CD4-positive, alpha-beta T cell treated with Interleukin-10 for 1 hour (primary cell): Measurements from ENCODE around the gene UCKL1.

Source experiments
- DNase-seq: peaks from one replicate; pipeline ENCODE4 v3.0.0-alpha.2; 2020

The UCKL1 gene

GRCh38 chr20:63958964-63959698 is 2.9 kb upstream of the UCKL1 start:
- no peak for DNase-seq

- DNase-seq = no peak
Measured at GRCh38 chr20:63958471-63958870, 2.3 kb upstream of the UCKL1 start.

GRCh38 chr20:63957690-63958441 is 1.6 kb upstream of the UCKL1 start:
- no peak for DNase-seq

- DNase-seq = peak; percentile 58
Measured at GRCh38 chr20:63957004-63957689, 931 bp upstream of the UCKL1 start.

- DNase-seq = no peak
Measured at GRCh38 chr20:63956664-63957003, 418 bp upstream of the UCKL1 start.

GRCh38 chr20:63955281-63955826 is 862 bp downstream of the UCKL1 start:
- DNase-seq = peak; percentile 47

GRCh38 chr20:63953764-63954429 is 2.3 kb downstream of the UCKL1 start:
- no peak for DNase-seq

GRCh38 chr20:63952769-63953168 is 3.4 kb downstream of the UCKL1 start:
- DNase-seq = no peak

GRCh38 chr20:63952210-63952535 is 4.0 kb downstream of the UCKL1 start:
- no peak for DNase-seq

- DNase-seq = no peak
Measured at GRCh38 chr20:63951398-63952209, 4.6 kb downstream of the UCKL1 start.

GRCh38 chr20:63950701-63951397 is 5.4 kb downstream of the UCKL1 start:
- DNase-seq = no peak

- DNase-seq = peak; percentile 37
Measured at GRCh38 chr20:63947638-63948456, 8.4 kb downstream of the UCKL1 start.

- DNase-seq = no peak
Measured at GRCh38 chr20:63946986-63947637, 9.1 kb downstream of the UCKL1 start.

- DNase-seq = no peak
Measured at GRCh38 chr20:63945921-63946920, 10.0 kb downstream of the UCKL1 start.

- no peak for DNase-seq
Measured at GRCh38 chr20:63945031-63945658, 11.1 kb downstream of the UCKL1 start.

- DNase-seq = no peak
Measured at GRCh38 chr20:63944078-63944941, 11.9 kb downstream of the UCKL1 start.

- DNase-seq = no peak
Measured at GRCh38 chr20:63943808-63944077, 12.5 kb downstream of the UCKL1 start.
